Activated T-cell treated with anti-CD3 and anti-CD28 coated beads, Interleukin-2, amount 50 U/mL, for 72 hours (primary cell): ENCODE results near the gene MAN1C1. TPM values are rescaled to one million over a fixed set of nuclear protein-coding genes. Genes with fewer than 3 reads are reported as not detected.

Experiments used
- ATAC-seq, 2 donors: fragments of 150-1000 bp; cut with Tn5 transposase; replicated peaks in 1 of 2; 2 replicates each; pipeline ENCODE4 v1.10.0; 2021; ENCODE audit warnings: moderate library complexity in 2 of 2, mild to moderate bottlenecking in 1 of 2
- DNase-seq, 2 donors: peaks; one replicate each; pipeline ENCODE4 v3.0.0; 2021 to 2022; ENCODE audit warnings: mixed read lengths in 1 of 2
- H3K27ac Mint-ChIP-seq: one replicate; pipeline ENCODE4 v1.8.0; 2022; ENCODE audit warnings: mild to moderate bottlenecking, moderate library complexity, mixed read lengths
- H3K27me3 Mint-ChIP-seq: one replicate; pipeline ENCODE4 v1.8.0; 2022; ENCODE audit warnings: low read depth, mixed read lengths
- H3K36me3 Mint-ChIP-seq, 2 donors: one replicate each; pipeline ENCODE4 v1.8.0; 2022; ENCODE audit warnings: mixed read lengths in 2 of 2, mild to moderate bottlenecking in 1 of 2; ENCODE audit not compliant: insufficient read depth in 2 of 2
- H3K4me1 Mint-ChIP-seq: one replicate; pipeline ENCODE4 v1.8.0; 2022; ENCODE audit warnings: low read depth, mixed read lengths
- H3K4me3 Mint-ChIP-seq, 2 donors: one replicate each; pipeline ENCODE4 v1.8.0; 2022; ENCODE audit warnings: mild to moderate bottlenecking in 2 of 2, mixed read lengths in 2 of 2, moderate library complexity in 2 of 2
- H3K9me3 Mint-ChIP-seq, 2 donors: one replicate each; pipeline ENCODE4 v1.8.0; 2022; ENCODE audit warnings: mixed read lengths in 2 of 2
- total RNA-seq, 2 donors: library from RNA; stranded (reverse); gene quantifications; one replicate each; pipeline ENCODE4 v1.2.3, GENCODE V29; 2022

MAN1C1 gene
- total RNA-seq, 2 donors from 2014 or later, result 9.4 to 13.3 TPM

DNA sequence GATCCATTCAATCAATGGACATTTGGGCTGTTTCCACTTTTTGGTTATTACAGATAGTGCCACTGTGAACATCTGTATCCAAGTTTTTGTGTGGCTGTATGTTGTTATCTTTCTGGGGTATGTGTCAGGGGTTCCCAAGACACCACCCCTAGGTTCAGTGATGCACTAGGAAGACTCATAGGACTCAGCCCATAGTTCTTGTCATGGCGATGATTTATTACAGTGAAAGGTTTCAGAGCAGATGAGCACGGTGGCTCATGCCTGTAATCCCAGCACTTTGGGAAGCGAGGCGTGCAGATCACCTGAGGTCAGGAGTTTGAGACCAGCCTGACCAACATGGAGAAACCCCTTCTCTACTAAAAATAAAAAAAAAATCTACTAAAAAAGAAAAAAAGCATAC is 64.1 kb downstream of the MAN1C1 start:
- no peaks in the 10 kb centered on the region for H3K9me3 Mint-ChIP-seq
- ATAC-seq (no peak), DNase-seq (no peak)
- peaks cover 35% of the 10 kb centered on the region for H3K4me1 Mint-ChIP-seq
- peaks cover 0 to 2% of the 10 kb centered on the region in 2 donors for H3K36me3 Mint-ChIP-seq
- H3K27ac Mint-ChIP-seq, result no peak overlapping the region
- H3K27me3 Mint-ChIP-seq, result peaks cover 23% of the 10 kb centered on the region
- H3K4me3 Mint-ChIP-seq, result no peak overlapping the region

DNA sequence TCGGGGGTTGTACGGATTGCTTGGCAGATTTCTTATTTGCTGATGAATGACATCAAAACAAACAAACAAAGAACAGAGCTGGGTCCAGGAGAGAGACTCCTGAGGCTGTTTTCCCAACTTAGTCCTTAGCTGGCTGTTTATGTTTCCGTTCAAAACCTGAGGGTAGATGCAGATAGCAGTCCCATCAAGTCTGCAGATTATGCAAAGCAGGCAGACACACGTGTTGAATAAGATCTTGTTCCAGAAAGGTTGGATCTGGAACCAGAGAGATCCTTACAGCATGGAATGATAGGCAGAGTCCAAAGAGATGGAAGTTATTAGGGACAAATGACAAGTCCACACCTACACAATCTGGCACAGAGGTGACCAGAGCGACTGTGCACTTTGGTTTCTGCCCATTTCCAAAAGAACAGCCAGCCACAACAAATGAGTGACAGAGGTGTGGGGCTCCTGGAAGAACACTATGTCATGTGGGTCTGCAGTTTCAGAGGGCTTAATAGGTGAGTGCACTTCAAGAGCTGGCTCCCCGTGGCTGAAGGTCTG is 65.5 kb downstream of the MAN1C1 start:
- Mint-ChIP-seq H3K27ac (no peak overlapping the region), H3K9me3 (no peaks in the 10 kb centered on the region), H3K27me3 (peaks cover 17% of the 10 kb centered on the region), H3K4me1 (peaks cover 21% of the 10 kb centered on the region), H3K36me3 (peaks cover 0 to 2% of the 10 kb centered on the region in 2 donors), H3K4me3 (no peak overlapping the region)
- DNase-seq (no peak), ATAC-seq (no peak)

- no peak for ATAC-seq
- Mint-ChIP-seq H3K27me3 (peaks cover 7% of the 10 kb centered on the region), H3K27ac (no peak overlapping the region), H3K9me3 (no peaks in the 10 kb centered on the region), H3K4me3 (no peak overlapping the region), H3K4me1 (peaks cover 10% of the 10 kb centered on the region), H3K36me3 (peaks cover 0 to 2% of the 10 kb centered on the region in 2 donors)
- DNase-seq, result no peak
Observed at GRCh38 chr1:25683177-25683576, 66.6 kb downstream of the MAN1C1 start.

DNA sequence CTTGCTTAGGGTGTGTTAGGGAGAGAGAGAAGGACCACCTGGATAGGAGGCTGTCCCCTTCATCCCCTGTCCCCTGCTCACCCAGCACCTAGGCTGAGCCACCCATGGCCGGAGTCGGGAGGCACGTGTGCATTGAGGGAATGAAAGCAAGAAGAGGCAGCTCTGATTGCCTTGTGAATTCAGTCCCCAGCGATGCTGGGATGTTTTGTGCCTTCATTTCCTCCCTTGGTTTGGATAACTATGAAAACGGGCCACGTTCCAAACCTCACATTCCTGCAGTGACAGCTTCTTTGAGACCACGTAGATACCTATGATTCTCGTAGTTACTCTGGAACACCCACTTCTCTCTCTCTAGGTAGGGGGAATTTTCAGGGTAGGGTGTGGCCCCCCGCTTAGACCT is 67.1 kb downstream of the MAN1C1 start:
- DNase-seq, result no peak
- Mint-ChIP-seq H3K27ac (no peak overlapping the region), H3K36me3 (peaks cover 0 to 2% of the 10 kb centered on the region in 2 donors), H3K9me3 (no peaks in the 10 kb centered on the region), H3K27me3 (peaks cover 5% of the 10 kb centered on the region), H3K4me3 (no peak overlapping the region), H3K4me1 (peaks cover 5% of the 10 kb centered on the region)
- ATAC-seq, result no peak

GRCh38 chr1:25684216-25684965 is 67.8 kb downstream of the MAN1C1 start:
- ATAC-seq (no peak), DNase-seq (no peak)
- no peaks in the 10 kb centered on the region for H3K9me3 Mint-ChIP-seq
- H3K4me1 Mint-ChIP-seq, result peaks cover 1% of the 10 kb centered on the region
- no peak overlapping the region for H3K27ac Mint-ChIP-seq
- H3K4me3 Mint-ChIP-seq, result no peak overlapping the region
- no peaks in the 10 kb centered on the region for H3K27me3 Mint-ChIP-seq
- H3K36me3 Mint-ChIP-seq, result peaks cover 0 to 2% of the 10 kb centered on the region in 2 donors

GRCh38 chr1:25685211-25685750 is 68.7 kb downstream of the MAN1C1 start:
- Mint-ChIP-seq H3K27me3 (no peaks in the 10 kb centered on the region), H3K4me1 (peaks cover 10% of the 10 kb centered on the region), H3K4me3 (no peak overlapping the region), H3K27ac (no peak overlapping the region), H3K9me3 (no peaks in the 10 kb centered on the region), H3K36me3 (peaks cover 0 to 2% of the 10 kb centered on the region in 2 donors)
- no peak for DNase-seq
- ATAC-seq, result no peak

DNA sequence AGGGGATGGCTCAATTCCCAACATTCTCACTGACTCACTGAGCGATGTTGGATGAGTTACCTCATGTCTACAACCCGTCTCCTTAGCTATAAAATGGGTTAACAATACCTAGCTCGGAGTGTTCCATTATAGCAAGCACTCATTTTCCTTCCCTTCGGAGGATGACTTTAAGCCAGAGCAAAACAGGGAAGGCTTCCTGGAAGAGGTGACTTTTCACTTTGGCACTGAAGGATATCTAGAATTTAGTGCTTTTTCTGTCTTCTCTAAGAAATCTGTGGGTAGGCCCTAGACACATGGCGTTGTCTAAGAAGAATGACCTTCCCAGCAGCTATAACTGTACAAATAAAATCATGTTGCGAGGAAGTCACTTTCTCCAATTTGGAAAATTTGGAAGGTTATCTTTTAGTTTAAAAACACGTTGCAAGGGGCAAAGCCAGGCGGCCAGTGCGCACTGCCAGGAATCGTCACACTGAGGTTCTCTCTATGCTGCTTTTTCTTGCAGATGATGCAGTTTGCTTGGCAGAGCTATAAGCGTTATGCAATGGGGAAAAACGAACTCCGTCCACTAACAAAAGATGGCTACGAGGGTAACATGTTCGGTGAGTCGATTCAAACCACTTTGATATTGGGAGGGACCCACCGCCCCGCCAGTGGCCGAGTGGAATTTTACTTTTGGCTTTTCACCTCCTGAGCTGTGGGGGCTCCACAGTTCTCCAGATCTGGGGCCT is 69.5 kb downstream of the MAN1C1 start:
- no peaks in the 10 kb centered on the region for H3K27me3 Mint-ChIP-seq
- H3K4me3 Mint-ChIP-seq, result no peak overlapping the region
- no peak for DNase-seq
- H3K36me3 Mint-ChIP-seq, result no peaks in the 10 kb centered on the region
- ATAC-seq, result no peak
- no peak overlapping the region for H3K27ac Mint-ChIP-seq
- H3K4me1 Mint-ChIP-seq, result peaks cover 16% of the 10 kb centered on the region
- H3K9me3 Mint-ChIP-seq, result no peaks in the 10 kb centered on the region

- no peak for DNase-seq
- Mint-ChIP-seq H3K4me3 (no peak overlapping the region), H3K9me3 (no peaks in the 10 kb centered on the region), H3K27ac (peak overlapping the region; percentile 69), H3K27me3 (no peaks in the 10 kb centered on the region), H3K36me3 (no peaks in the 10 kb centered on the region), H3K4me1 (peaks cover 16% of the 10 kb centered on the region)
- no peak for ATAC-seq
Observed at GRCh38 chr1:25687221-25688017, 70.8 kb downstream of the MAN1C1 start.

GRCh38 chr1:25688390-25689119 is 72.0 kb downstream of the MAN1C1 start:
- Mint-ChIP-seq H3K4me3 (no peak overlapping the region), H3K27ac (no peak overlapping the region), H3K27me3 (no peaks in the 10 kb centered on the region), H3K4me1 (peaks cover 16% of the 10 kb centered on the region), H3K9me3 (no peaks in the 10 kb centered on the region), H3K36me3 (no peaks in the 10 kb centered on the region)
- ATAC-seq, result no peak
- no peak for DNase-seq

DNA sequence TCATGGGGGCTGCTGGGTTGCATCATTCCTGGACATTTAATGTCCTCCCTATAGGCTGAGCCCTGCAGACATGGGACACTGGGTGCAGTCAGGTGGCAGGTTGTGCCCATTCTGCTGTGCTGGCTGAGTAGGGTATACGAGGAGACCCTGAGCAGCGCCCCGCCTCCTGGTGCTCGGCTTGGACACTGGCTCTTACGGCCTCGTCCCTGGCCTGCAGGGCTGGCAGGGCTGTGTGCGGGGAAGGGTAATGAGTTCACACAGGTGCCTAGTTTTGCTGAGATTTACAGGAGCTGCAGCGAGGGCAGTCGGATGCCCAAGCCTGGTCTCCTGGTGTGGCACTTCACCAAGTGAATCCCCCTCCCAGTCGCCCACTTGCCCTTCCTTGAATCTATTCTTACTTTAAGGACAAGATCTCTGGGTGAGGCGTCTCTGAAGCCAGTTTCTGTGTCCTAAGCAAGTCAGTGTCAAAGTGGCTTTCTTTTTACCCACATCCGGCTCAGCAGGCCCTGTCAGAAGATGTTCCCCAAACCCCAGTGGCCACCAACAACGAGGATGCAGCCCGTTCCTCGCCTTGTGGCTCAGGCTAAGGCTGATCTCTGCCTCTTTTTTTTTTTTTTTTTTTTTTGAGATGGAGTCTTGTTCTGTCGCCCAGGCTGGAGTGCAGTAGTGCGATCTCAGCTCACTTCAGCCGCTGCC is 73.2 kb downstream of the MAN1C1 start:
- Mint-ChIP-seq H3K9me3 (no peaks in the 10 kb centered on the region), H3K36me3 (no peaks in the 10 kb centered on the region), H3K27me3 (no peaks in the 10 kb centered on the region), H3K4me3 (no peak overlapping the region), H3K4me1 (peaks cover 22% of the 10 kb centered on the region), H3K27ac (no peak overlapping the region)
- ATAC-seq (peak; percentile 58), DNase-seq (no peak)

DNA sequence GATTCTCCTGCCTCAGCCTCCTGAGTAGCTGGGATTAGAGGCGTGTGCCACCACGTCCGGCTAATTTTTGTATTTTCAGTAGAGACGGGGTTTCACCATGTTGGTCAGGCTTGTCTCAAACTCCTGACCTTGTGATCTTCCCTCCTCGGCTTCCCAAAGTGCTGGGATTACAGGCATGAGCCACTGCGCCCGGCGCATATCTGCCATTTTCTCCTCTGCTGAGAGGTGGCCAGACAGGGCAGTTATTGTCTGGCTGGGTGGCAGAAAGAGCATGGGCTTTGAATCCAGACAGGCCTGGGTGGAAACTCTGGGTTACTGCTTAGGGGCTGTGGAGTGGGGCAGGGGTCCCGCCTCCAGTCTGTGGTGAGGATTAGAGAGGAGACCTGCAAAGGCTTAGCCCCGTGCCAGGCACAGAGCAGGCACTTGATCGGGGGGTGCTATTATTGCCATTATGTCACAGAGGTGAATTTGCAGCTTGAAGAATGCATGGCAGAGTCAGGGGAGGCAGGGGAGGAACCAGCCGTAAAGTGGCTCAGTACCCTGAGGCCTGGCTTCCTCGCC is 73.9 kb downstream of the MAN1C1 start:
- Mint-ChIP-seq H3K27ac (no peak overlapping the region), H3K36me3 (no peaks in the 10 kb centered on the region), H3K9me3 (no peaks in the 10 kb centered on the region), H3K4me3 (no peak overlapping the region), H3K4me1 (peaks cover 24% of the 10 kb centered on the region), H3K27me3 (no peaks in the 10 kb centered on the region)
- DNase-seq (no peak), ATAC-seq (no peak)

GRCh38 chr1:25691211-25691610 is 74.6 kb downstream of the MAN1C1 start:
- no peak overlapping the region for H3K27ac Mint-ChIP-seq
- H3K4me1 Mint-ChIP-seq, result peaks cover 31% of the 10 kb centered on the region
- H3K4me3 Mint-ChIP-seq, result no peak overlapping the region
- no peaks in the 10 kb centered on the region for H3K9me3 Mint-ChIP-seq
- ATAC-seq (no peak), DNase-seq (no peak)
- H3K36me3 Mint-ChIP-seq, result no peaks in the 10 kb centered on the region
- no peaks in the 10 kb centered on the region for H3K27me3 Mint-ChIP-seq
